Chondrocyte (in vitro differentiated cells): ENCODE results near the gene CHID1. TPM values are rescaled to one million over a fixed set of nuclear protein-coding genes. Genes with fewer than 3 reads are reported as not detected.

ENCODE experiments used
- DNase-seq: peaks from one replicate; pipeline ENCODE4 v3.0.0; 2021; ENCODE audit warnings: mixed read lengths, low spot score
- H3K27ac Mint-ChIP-seq: one replicate; pipeline ENCODE4 v1.8.0; 2021; ENCODE audit warnings: mild to moderate bottlenecking, moderate library complexity, mixed read lengths; ENCODE audit not compliant: unreplicated experiment
- H3K27me3 Mint-ChIP-seq: 2 replicates; pipeline ENCODE4 v1.8.0; 2021; ENCODE audit warnings: low read depth, mixed read lengths
- H3K36me3 Mint-ChIP-seq: 2 replicates; pipeline ENCODE4 v1.8.0; 2021; ENCODE audit warnings: low read depth, mixed read lengths
- H3K4me1 Mint-ChIP-seq: 2 replicates; pipeline ENCODE4 v1.8.0; 2021; ENCODE audit warnings: low read depth, mild to moderate bottlenecking, mixed read lengths
- H3K4me3 Mint-ChIP-seq: one replicate; pipeline ENCODE4 v1.8.0; 2021; ENCODE audit warnings: mild to moderate bottlenecking, moderate library complexity, mixed read lengths; ENCODE audit not compliant: unreplicated experiment
- H3K9me3 Mint-ChIP-seq: 2 replicates; pipeline ENCODE4 v1.8.0; 2021; ENCODE audit warnings: low read depth, mixed read lengths
- CTCF ChIP-seq: fragments of 200-600 bp; sonication (generic); IDR thresholded peaks from 2 replicates; pipeline ENCODE4 v1.5.0; 2021; ENCODE audit warnings: antibody characterized with exemption, mild to moderate bottlenecking, moderate library complexity
- total RNA-seq: library from RNA; stranded (reverse); gene quantifications from 3 replicates; pipeline ENCODE4 v1.2.1, GENCODE V29; 2021

The CHID1 gene
- total RNA-seq, 1 donor from 2014 or later = 90.3 TPM

- Mint-ChIP-seq H3K27me3 (no peaks in the 10 kb centered on the region), H3K4me1 (peaks cover 4% of the 10 kb centered on the region), H3K27ac (no peak overlapping the region), H3K36me3 (peaks cover 4% of the 10 kb centered on the region), H3K9me3 (no peaks in the 10 kb centered on the region), H3K4me3 (no peak overlapping the region)
- no peak for TF ChIP-seq CTCF
- no peak for DNase-seq
Observed at GRCh38 chr11:872799-873198, 37.8 kb downstream of the CHID1 start.

GRCh38 chr11:871472-871871 lies 39.1 kb downstream of the CHID1 start:
- H3K4me1 Mint-ChIP-seq = peaks cover 4% of the 10 kb centered on the region
- TF ChIP-seq CTCF = no peak
- no peaks in the 10 kb centered on the region for H3K9me3 Mint-ChIP-seq

GRCh38 chr11:870418-870817 lies 40.2 kb downstream of the CHID1 start:
- no peaks in the 10 kb centered on the region for H3K9me3 Mint-ChIP-seq
- H3K27ac Mint-ChIP-seq = no peak overlapping the region
- TF ChIP-seq CTCF = peak; percentile 11
- no peak for DNase-seq
- peaks cover 3% of the 10 kb centered on the region for H3K36me3 Mint-ChIP-seq
- H3K4me1 Mint-ChIP-seq = peaks cover 4% of the 10 kb centered on the region
- H3K27me3 Mint-ChIP-seq = no peaks in the 10 kb centered on the region
- H3K4me3 Mint-ChIP-seq = no peak overlapping the region

More at GRCh38 chr11:871472-871871, 39.1 kb downstream of the CHID1 start:
- H3K27me3 Mint-ChIP-seq = no peaks in the 10 kb centered on the region
- no peak for DNase-seq
- H3K4me3 Mint-ChIP-seq = no peak overlapping the region
- peaks cover 3% of the 10 kb centered on the region for H3K36me3 Mint-ChIP-seq
- no peak overlapping the region for H3K27ac Mint-ChIP-seq

GRCh38 chr11:870127-870413 lies 40.5 kb downstream of the CHID1 start:
- H3K4me3 Mint-ChIP-seq = no peak overlapping the region
- no peaks in the 10 kb centered on the region for H3K9me3 Mint-ChIP-seq
- H3K36me3 Mint-ChIP-seq = peaks cover 3% of the 10 kb centered on the region
- peaks cover 4% of the 10 kb centered on the region for H3K4me1 Mint-ChIP-seq
- TF ChIP-seq CTCF = peak; percentile 54
- no peaks in the 10 kb centered on the region for H3K27me3 Mint-ChIP-seq
- DNase-seq = no peak
- H3K27ac Mint-ChIP-seq = no peak overlapping the region

GRCh38 chr11:869399-870126 lies 41.0 kb downstream of the CHID1 start:
- Mint-ChIP-seq H3K27ac (no peak overlapping the region), H3K4me3 (no peak overlapping the region), H3K4me1 (peaks cover 4% of the 10 kb centered on the region), H3K36me3 (peaks cover 3% of the 10 kb centered on the region), H3K27me3 (no peaks in the 10 kb centered on the region), H3K9me3 (no peaks in the 10 kb centered on the region)
- DNase-seq = no peak
- TF ChIP-seq CTCF = no peak
